Mononuclear cell (primary cell): Measurements from ENCODE around the gene CYP39A1. TPM values are rescaled to one million over a fixed set of nuclear protein-coding genes. Genes with fewer than 3 reads are reported as not detected.

ENCODE experiments used
- H3K27me3 ChIP-seq: 2 replicates; pipeline ENCODE4 v1.6.0; 2011; ENCODE audit warnings: low read length, control low read depth; ENCODE audit not compliant: insufficient read depth
- H3K4me1 ChIP-seq: 2 replicates; pipeline ENCODE4 v1.5.1; 2011; ENCODE audit warnings: mild to moderate bottlenecking, low read length, control low read depth; ENCODE audit not compliant: insufficient read depth
- H3K4me3 ChIP-seq: 2 replicates; pipeline ENCODE4 v1.5.1; 2011; ENCODE audit warnings: mild to moderate bottlenecking, low read length, moderate library complexity
- H3K9me3 ChIP-seq: 2 replicates; pipeline ENCODE4 v1.5.1; 2011; ENCODE audit warnings: low read depth, mild to moderate bottlenecking, control low read depth, low read length
- total RNA-seq: library from RNA; depleted of rRNA; stranded (reverse); fragments of >200 nt; gene quantifications from one replicate; pipeline ENCODE4 v1.2.3, GENCODE V29; 2012

The CYP39A1 gene
- total RNA-seq, 1 donor: not detected

GRCh38 chr6:46501136-46502089, 151.2 kb downstream of the CYP39A1 start:
- Histone ChIP-seq H3K9me3 (no peaks in the 10 kb centered on the region), H3K27me3 (peaks cover 5% of the 10 kb centered on the region), H3K4me1 (no peaks in the 10 kb centered on the region), H3K4me3 (no peak overlapping the region)

GRCh38 chr6:46500382-46500781, 152.2 kb downstream of the CYP39A1 start:
- peaks cover 8% of the 10 kb centered on the region for H3K27me3 ChIP-seq
- no peaks in the 10 kb centered on the region for H3K9me3 ChIP-seq
- no peak overlapping the region for H3K4me3 ChIP-seq
- no peaks in the 10 kb centered on the region for H3K4me1 ChIP-seq

Other genes with a start within 250 kb of the CYP39A1 start
- gene RCAN2, start 161.4 kb downstream of the CYP39A1 start, total RNA-seq: not detected
- gene SLC25A27, start 157 bp upstream of the CYP39A1 start, total RNA-seq: 0.10 TPM
- gene TDRD6, start 35.1 kb upstream of the CYP39A1 start, total RNA-seq: not detected
- gene PLA2G7, start 82.6 kb upstream of the CYP39A1 start, total RNA-seq: 5.1 TPM
- not detected for gene ANKRD66, start 94.1 kb upstream of the CYP39A1 start, total RNA-seq
- not detected for gene MEP1A, start 140.6 kb upstream of the CYP39A1 start, total RNA-seq